Mesendoderm (in vitro differentiated cells): ENCODE data around the gene ACBD6.

Experiments
- DNase-seq: peaks from one replicate; pipeline ENCODE4 v3.0.0; 2013
- H2AK5ac ChIP-seq: 2 replicates; pipeline ENCODE4 v1.6.1; 2013; ENCODE audit warnings: low read length, inconsistent platforms
- H2BK120ac ChIP-seq: 2 replicates; pipeline ENCODE4 v1.6.1; 2013; ENCODE audit warnings: low read depth, mild to moderate bottlenecking, low read length, moderate library complexity, mixed read lengths
- H2BK15ac ChIP-seq: replicated peaks from 2 replicates; pipeline ENCODE4 v1.6.1; 2013; ENCODE audit warnings: low read depth, mild to moderate bottlenecking, moderate library complexity
- H2BK5ac ChIP-seq: 2 replicates; pipeline ENCODE4 v1.6.1; 2013; ENCODE audit warnings: low read length, inconsistent platforms
- H3K18ac ChIP-seq: 2 replicates; pipeline ENCODE4 v1.6.1; 2013; ENCODE audit warnings: mild to moderate bottlenecking, low read length, mixed read lengths
- H3K23ac ChIP-seq: one replicate; pipeline ENCODE4 v1.6.1; 2013; ENCODE audit warnings: low read length
- H3K27ac ChIP-seq: 2 replicates; pipeline ENCODE4 v1.5.1; 2013; ENCODE audit warnings: low read depth, mild to moderate bottlenecking, inconsistent platforms, low read length, moderate library complexity
- H3K27me3 ChIP-seq: 2 replicates; pipeline ENCODE4 v1.6.1; 2013; ENCODE audit warnings: low read length, control low read depth, mild to moderate bottlenecking, inconsistent platforms; ENCODE audit not compliant: insufficient read depth, poor library complexity
- H3K36me3 ChIP-seq: 2 replicates; pipeline ENCODE4 v1.6.1; 2013; ENCODE audit warnings: low read length, inconsistent platforms; ENCODE audit not compliant: control insufficient read depth, insufficient read depth
- H3K4ac ChIP-seq: one replicate; pipeline ENCODE4 v1.6.1; 2013; ENCODE audit warnings: low read depth, mild to moderate bottlenecking, low read length, moderate library complexity
- H3K4me1 ChIP-seq: 2 replicates; pipeline ENCODE4 v1.6.1; 2013; ENCODE audit warnings: low read depth, low read length, inconsistent platforms; ENCODE audit not compliant: control insufficient read depth
- H3K4me2 ChIP-seq: 2 replicates; pipeline ENCODE4 v1.6.1; 2013; ENCODE audit warnings: low read length
- H3K4me3 ChIP-seq: 2 replicates; pipeline ENCODE4 v1.5.1; 2013; ENCODE audit warnings: mild to moderate bottlenecking, low read length
- H3K56ac ChIP-seq: one replicate; pipeline ENCODE4 v1.6.1; 2013; ENCODE audit warnings: low read length
- H3K79me1 ChIP-seq: 2 replicates; pipeline ENCODE4 v1.6.1; 2013; ENCODE audit warnings: low read length, inconsistent platforms
- H3K79me2 ChIP-seq: 2 replicates; pipeline ENCODE4 v1.6.1; 2013; ENCODE audit warnings: mild to moderate bottlenecking, low read length; ENCODE audit not compliant: control insufficient read depth, insufficient read depth
- H3K9ac ChIP-seq: 2 replicates; pipeline ENCODE4 v1.6.1; 2013; ENCODE audit warnings: low read length, inconsistent platforms
- H4K5ac ChIP-seq: one replicate; pipeline ENCODE4 v1.6.1; 2013; ENCODE audit warnings: low read length
- H4K8ac ChIP-seq: one replicate; pipeline ENCODE4 v1.6.1; 2013; ENCODE audit warnings: low read depth, mild to moderate bottlenecking, control low read depth, low read length, moderate library complexity
- WGBS: extraction: QIAGEN DNeasy Blood & Tissue Kit; methylation state at CpG from one replicate; pipeline ENCODE4 v1.1.7; 2013; ENCODE audit warnings: low lambda C conversion rate, missing lambda C conversion rate; ENCODE audit not compliant: insufficient coverage; ENCODE audit errors: extremely low coverage; 5-methylcytosine and 5-hydroxymethylcytosine counted together

The ACBD6 gene

GRCh38 chr1:180524915-180525714 lies 22.7 kb upstream of the ACBD6 start:
- peaks cover 3% of the 10 kb centered on the region for H3K4me1 ChIP-seq
- H3K36me3 ChIP-seq: no peaks in the 10 kb centered on the region
- H3K79me2 ChIP-seq: no peaks in the 10 kb centered on the region
- H3K4ac ChIP-seq: no peak overlapping the region
- no peak overlapping the region for H2BK120ac ChIP-seq
- H2BK15ac ChIP-seq: no peak overlapping the region
- no peak overlapping the region for H3K23ac ChIP-seq
- no peak for DNase-seq
- H3K4me2 ChIP-seq: no peak overlapping the region
- H4K8ac ChIP-seq: no peak overlapping the region
- no CpG with 5 or more reads among the region's 7 CpGs for WGBS
- H3K27me3 ChIP-seq: no peaks in the 10 kb centered on the region
- no peaks in the 10 kb centered on the region for H3K79me1 ChIP-seq
- H3K9ac ChIP-seq: no peak overlapping the region
- H3K56ac ChIP-seq: no peak overlapping the region
- H3K4me3 ChIP-seq: no peak overlapping the region
- no peak overlapping the region for H3K18ac ChIP-seq
- H4K5ac ChIP-seq: no peak overlapping the region
- H3K27ac ChIP-seq: no peak overlapping the region
- no peak overlapping the region for H2AK5ac ChIP-seq
- no peak overlapping the region for H2BK5ac ChIP-seq

GRCh38 chr1:180524160-180524914 lies 22.0 kb upstream of the ACBD6 start:
- Histone ChIP-seq H3K4me1 (peaks cover 3% of the 10 kb centered on the region), H3K23ac (no peak overlapping the region), H3K4me2 (no peak overlapping the region), H3K9ac (no peak overlapping the region), H3K36me3 (no peaks in the 10 kb centered on the region), H2BK120ac (no peak overlapping the region), H3K79me2 (no peaks in the 10 kb centered on the region), H3K4ac (no peak overlapping the region), H3K27me3 (no peaks in the 10 kb centered on the region), H2BK5ac (no peak overlapping the region), H2AK5ac (no peak overlapping the region), H3K4me3 (no peak overlapping the region), H3K27ac (no peak overlapping the region), H3K56ac (no peak overlapping the region), H4K8ac (no peak overlapping the region), H3K18ac (no peak overlapping the region), H3K79me1 (no peaks in the 10 kb centered on the region), H2BK15ac (no peak overlapping the region), H4K5ac (no peak overlapping the region)
- no peak for DNase-seq
- WGBS: no CpG with 5 or more reads among the region's 7 CpGs

GRCh38 chr1:180522213-180522515 lies 19.8 kb upstream of the ACBD6 start:
- Histone ChIP-seq H3K18ac (no peak overlapping the region), H3K4me1 (peaks cover 3% of the 10 kb centered on the region), H3K9ac (no peak overlapping the region), H4K8ac (no peak overlapping the region), H3K56ac (no peak overlapping the region), H4K5ac (no peak overlapping the region), H3K36me3 (no peaks in the 10 kb centered on the region), H2BK5ac (no peak overlapping the region), H3K27ac (peak overlapping the region; percentile 21), H2BK120ac (no peak overlapping the region), H3K79me2 (no peaks in the 10 kb centered on the region), H3K27me3 (no peaks in the 10 kb centered on the region), H3K79me1 (no peaks in the 10 kb centered on the region), H3K4ac (no peak overlapping the region), H2AK5ac (no peak overlapping the region), H3K4me3 (no peak overlapping the region), H2BK15ac (no peak overlapping the region), H3K4me2 (no peak overlapping the region), H3K23ac (no peak overlapping the region)
- DNase-seq: peak; percentile 95
- WGBS: no CpG with 5 or more reads among the region's 7 CpGs

- H3K27me3 ChIP-seq: no peaks in the 10 kb centered on the region
- peak overlapping the region; percentile 21 for H3K27ac ChIP-seq
- no peak overlapping the region for H3K4me2 ChIP-seq
- peak; percentile 91 for DNase-seq
- H3K9ac ChIP-seq: no peak overlapping the region
- no peak overlapping the region for H4K5ac ChIP-seq
- H3K4me3 ChIP-seq: no peak overlapping the region
- WGBS: no CpG with 5 or more reads among the region's 9 CpGs
- H3K18ac ChIP-seq: no peak overlapping the region
- no peak overlapping the region for H2AK5ac ChIP-seq
- no peaks in the 10 kb centered on the region for H3K79me2 ChIP-seq
- peaks cover 3% of the 10 kb centered on the region for H3K4me1 ChIP-seq
- no peak overlapping the region for H2BK15ac ChIP-seq
- no peak overlapping the region for H3K23ac ChIP-seq
- H2BK120ac ChIP-seq: no peak overlapping the region
- H3K79me1 ChIP-seq: no peaks in the 10 kb centered on the region
- H3K4ac ChIP-seq: no peak overlapping the region
- H4K8ac ChIP-seq: no peak overlapping the region
- no peak overlapping the region for H2BK5ac ChIP-seq
- no peaks in the 10 kb centered on the region for H3K36me3 ChIP-seq
- H3K56ac ChIP-seq: no peak overlapping the region
Observed at GRCh38 chr1:180521474-180522212, 19.3 kb upstream of the ACBD6 start.

GRCh38 chr1:180519846-180520245 lies 17.5 kb upstream of the ACBD6 start:
- Histone ChIP-seq H2AK5ac (no peak overlapping the region), H3K23ac (no peak overlapping the region), H3K4ac (no peak overlapping the region), H2BK120ac (no peak overlapping the region), H3K79me1 (no peaks in the 10 kb centered on the region), H3K27me3 (no peaks in the 10 kb centered on the region), H4K8ac (no peak overlapping the region), H4K5ac (no peak overlapping the region), H3K56ac (no peak overlapping the region), H3K36me3 (no peaks in the 10 kb centered on the region), H2BK5ac (no peak overlapping the region), H3K4me2 (no peak overlapping the region), H3K4me1 (peaks cover 3% of the 10 kb centered on the region), H3K27ac (no peak overlapping the region), H3K79me2 (no peaks in the 10 kb centered on the region), H3K9ac (no peak overlapping the region), H3K4me3 (no peak overlapping the region), H2BK15ac (no peak overlapping the region), H3K18ac (no peak overlapping the region)
- no CpG with 5 or more reads among the region's 4 CpGs for WGBS
- DNase-seq: peak; percentile 33
